HuH-7 (cell line): ENCODE data around the gene CHD9.

Experiments
- DNase-seq: peaks from one replicate; pipeline ENCODE4 v3.0.0; 2011; ENCODE audit warnings: low spot score

The CHD9 gene

GRCh38 chr16:53198933-53199332 lies 144.1 kb downstream of the CHD9 start:
- DNase-seq, result no peak

DNA sequence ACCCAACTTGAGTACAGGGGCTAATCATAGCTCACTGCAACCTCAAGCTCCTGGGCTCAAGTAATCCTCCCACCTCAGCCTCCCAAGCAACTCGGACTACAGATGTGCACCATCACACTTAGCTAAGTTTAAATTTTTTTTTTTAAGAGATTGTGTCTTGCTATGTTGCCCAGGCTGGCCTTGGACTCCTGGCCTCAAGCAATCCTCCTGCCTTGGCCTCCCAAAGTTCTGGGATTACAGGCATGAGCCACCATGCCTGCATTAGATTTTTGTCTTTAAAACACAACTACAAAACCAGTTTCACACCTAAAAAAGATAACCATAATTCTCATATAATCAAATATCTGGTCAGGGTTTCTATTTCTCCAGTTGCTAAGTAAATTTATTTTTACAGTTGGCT lies 147.1 kb downstream of the CHD9 start:
- no peak for DNase-seq

GRCh38 chr16:53202398-53202797 lies 147.6 kb downstream of the CHD9 start:
- DNase-seq, result no peak

DNA sequence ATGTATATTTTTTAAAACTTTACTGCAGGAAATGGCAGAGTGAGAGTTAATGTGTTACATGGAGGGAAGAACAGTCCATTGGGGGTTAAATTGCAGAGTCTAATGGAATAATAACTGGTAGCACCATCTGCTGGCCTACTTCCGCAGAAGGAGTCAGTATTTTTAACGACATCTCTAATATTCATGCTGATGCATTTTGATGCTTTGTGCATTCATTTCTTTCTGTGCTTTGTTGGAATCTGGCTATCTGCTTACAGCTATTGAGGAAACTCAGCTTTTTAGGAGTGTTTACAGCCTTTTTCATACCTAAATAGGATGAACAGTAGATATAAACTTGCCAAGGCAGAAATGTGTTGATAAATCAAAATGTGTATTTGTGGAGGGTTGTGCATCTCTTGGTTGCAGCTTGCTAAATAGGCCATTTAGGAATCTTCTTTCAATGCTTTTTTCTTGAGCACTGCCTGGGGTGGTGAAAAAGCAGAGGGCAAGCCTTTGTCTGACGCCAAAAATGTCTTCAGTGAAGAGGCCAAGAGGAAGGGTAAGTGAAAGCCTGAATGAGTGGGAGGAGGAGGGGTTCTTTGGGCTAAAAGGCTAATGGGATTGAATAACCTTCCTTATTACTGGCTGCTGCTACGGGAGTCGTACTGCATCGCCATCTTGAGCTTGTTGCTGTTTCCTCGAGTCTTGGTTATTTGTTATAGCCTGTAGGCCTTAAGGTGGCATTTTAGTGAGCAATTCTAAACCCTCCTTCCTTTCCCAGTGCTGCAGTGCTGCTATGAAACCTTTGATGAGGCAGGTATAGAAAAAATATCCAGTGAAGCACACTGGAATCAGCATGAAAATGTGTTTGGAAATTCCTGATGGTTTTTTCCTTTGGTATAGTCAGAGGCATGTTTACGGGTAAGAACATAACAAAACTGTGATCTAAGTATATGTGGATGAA lies 153.3 kb downstream of the CHD9 start:
- DNase-seq, result peak; percentile 22

GRCh38 chr16:53209429-53209828 lies 154.6 kb downstream of the CHD9 start:
- DNase-seq, result no peak

GRCh38 chr16:53209877-53210276 lies 155.1 kb downstream of the CHD9 start:
- no peak for DNase-seq

GRCh38 chr16:53211253-53211652 lies 156.5 kb downstream of the CHD9 start:
- no peak for DNase-seq

DNA sequence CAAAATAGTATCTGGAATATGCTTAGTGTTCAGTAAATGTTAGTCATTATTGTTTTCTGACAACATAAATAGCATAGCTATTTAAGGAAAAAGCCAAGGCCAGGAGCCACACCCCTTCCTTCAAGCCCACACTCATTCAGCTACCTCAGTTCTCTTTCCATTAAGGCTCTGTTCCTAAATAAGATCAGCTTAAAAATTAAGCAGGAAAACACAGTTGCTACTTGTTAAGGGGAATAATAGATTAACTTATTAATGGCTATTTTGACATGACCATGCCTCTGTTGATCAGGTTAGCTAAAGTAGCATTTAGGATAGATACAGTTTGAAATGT lies 158.1 kb downstream of the CHD9 start:
- DNase-seq, result no peak

DNA sequence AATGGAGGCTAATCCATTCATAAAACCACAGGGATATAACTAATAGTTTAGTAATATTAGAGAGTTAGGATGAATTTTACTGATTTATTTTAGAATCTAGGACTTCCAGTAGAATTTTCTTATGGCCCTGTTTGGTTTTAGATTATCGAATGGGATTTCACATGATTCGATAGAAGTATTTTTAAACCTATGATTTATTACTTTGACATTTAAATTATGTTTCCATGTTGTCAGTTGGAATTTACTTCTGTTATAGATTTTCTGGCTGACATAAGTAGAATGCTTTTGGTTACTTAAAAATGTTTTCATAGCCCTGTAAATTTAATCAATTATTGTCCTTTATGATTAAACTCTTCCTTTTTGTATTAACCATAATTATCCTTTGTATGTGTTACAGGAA lies 158.8 kb downstream of the CHD9 start:
- no peak for DNase-seq

- no peak for DNase-seq
These were observed 162.0 kb downstream of the CHD9 start for GRCh38 chr16:53216798-53217197.

DNA sequence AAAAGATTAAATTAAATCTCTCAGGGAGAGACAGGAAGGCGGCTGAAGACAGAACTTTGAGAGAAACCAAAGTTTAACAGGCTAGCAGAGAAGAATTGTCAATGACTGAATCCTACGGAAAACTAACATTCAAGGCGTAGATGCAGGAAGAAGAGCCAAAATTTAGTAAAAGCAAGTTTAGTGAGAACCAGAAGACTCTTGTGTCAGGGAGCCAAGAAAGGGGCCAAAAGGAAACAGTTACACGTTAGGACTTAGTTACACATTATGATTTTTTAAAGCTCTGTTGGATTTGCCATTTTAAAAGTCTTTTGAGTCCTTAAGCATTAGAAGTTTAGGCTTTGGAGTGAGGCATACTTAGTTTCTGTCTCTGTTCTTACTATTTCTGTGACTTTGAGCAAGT lies 164.6 kb downstream of the CHD9 start:
- no peak for DNase-seq

DNA sequence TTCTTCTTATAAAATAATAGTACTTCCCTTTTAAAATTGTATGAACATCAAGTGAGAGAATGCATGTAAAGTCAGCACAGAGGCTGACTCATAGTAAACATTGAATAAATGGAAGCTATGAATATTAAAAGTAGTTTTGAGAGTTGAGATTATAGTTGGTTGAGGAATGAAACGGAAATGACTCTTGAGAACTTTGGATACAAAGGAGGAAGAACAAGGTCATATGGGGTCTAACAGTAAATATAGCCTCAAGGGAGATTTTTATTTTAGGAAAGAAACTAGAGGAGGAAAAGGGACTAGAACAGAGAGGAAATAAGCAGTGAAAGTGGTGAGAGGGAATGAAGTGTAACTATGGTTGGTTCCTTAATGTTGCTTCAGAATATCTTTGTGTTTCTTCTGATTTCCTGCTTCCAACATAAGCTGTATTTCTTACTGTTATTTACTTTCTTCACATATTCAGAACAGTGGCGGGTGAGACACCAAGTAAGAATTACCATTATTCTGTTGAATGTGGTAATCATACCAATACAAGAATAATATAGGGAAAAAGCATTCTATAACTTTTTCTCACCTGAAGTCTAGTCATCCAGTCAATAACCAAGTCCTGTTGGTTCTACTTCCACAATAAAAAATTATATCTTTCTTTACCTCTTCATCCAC lies 165.1 kb downstream of the CHD9 start:
- no peak for DNase-seq

DNA sequence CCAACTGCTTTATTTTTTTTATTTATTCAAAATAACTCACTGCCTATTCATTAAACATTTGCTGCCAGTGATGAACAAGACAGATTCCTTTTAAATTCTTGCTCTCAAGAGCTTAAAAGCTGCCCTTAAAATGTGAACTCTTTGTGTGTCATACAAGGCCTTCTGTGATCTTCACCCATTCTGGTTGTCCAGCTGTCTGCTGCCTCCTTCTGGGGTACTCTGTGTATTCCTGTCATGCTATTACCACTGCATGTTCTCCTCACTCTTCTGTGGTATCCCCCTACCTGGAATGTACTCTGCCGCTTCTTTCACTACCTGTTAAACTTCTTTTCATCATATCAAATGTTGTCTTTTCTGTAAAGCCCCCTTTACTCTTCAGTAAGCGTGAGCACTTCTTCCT lies 165.8 kb downstream of the CHD9 start:
- DNase-seq, result no peak

DNA sequence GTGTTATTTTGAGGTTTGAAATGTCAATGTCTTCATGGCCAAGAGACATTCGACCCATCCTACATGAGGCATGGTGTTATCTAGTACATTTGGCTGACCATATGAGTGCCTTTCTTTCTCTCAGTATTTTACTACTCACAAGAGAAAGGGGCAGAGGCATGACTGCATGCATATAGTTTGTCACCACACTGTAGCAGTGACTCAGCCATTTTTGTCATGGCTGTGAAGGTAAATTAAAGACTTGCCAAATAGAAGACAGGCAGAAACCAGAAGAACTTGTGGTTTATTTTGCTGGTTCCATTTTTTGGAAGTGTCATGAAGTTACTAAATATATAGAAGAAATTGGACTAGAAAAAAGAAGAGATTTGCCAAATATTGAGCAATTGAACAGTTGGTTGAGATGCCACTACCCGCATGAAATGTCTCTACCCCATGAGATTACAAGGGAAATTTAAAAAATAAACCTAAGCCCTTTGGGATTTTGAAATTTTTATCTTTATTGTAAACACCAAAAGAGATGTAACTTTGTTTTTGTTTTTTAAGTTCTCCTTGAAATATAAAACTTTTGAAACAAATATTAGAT lies 170.3 kb downstream of the CHD9 start:
- DNase-seq, result no peak

GRCh38 chr16:53232826-53233529 lies 178.2 kb downstream of the CHD9 start:
- no peak for DNase-seq

DNA sequence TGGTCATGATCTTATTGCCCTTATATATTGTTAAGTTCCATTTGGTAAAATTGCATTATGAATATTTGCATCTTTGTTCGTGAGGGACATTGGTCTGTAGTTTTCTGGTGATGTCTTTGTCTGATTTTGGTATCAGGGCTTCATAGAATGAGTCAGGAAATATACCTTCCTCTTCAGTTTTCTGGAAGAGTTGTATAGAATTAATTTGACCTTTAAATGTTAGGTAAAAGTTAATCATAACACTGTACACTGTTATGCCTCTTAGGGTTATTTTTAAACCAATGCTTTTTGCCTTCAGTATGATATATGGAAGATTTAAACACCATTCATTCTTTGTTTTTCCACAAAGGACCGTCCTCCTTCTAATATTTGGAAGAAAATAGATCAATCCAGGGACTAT lies 180.0 kb downstream of the CHD9 start:
- DNase-seq, result no peak

GRCh38 chr16:53235851-53236250 lies 181.1 kb downstream of the CHD9 start:
- no peak for DNase-seq

- DNase-seq, result no peak
These were observed 194.5 kb downstream of the CHD9 start for GRCh38 chr16:53249331-53249730.

GRCh38 chr16:53257001-53257400 lies 202.2 kb downstream of the CHD9 start:
- DNase-seq, result no peak

DNA sequence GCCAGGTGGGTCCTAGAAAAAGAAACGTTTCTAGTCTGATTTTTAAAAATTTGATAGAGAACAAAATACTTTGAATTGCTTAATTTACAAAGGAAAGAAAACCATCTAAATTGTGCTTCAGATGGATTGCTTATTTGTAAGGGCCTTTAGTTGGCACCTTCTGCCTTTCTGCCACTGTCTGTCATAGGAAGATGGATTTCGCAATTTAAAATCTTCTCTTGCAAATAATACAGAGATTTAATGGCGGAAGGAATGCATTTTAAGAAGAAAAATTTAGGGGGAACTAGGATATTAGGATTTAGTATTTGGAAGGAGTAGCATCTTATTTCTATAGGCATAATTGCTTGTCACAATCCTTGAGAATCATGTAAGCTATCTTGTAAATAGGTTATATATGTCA lies 204.0 kb downstream of the CHD9 start:
- DNase-seq, result no peak

GRCh38 chr16:53261276-53261675 lies 206.5 kb downstream of the CHD9 start:
- DNase-seq, result no peak

- no peak for DNase-seq
These were observed 207.9 kb downstream of the CHD9 start for GRCh38 chr16:53262645-53263044.

DNA sequence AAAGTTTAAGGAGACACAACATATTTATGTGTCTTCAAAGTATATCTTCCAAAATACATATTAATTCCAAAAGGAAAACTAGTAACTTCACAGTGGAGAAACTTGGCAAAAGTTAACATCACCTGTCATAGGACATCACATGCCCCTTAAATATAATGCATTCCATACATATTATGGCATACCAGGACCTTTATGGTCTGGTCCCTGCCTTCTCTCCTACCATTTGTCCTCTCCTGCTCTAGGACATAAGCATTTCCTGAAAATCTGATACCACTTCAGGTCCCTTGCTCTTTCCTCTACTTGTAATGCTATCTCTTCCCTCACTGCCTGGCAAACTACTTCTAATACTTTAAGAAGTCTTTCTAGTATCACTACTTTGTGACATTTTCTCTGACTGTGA lies 211.4 kb downstream of the CHD9 start:
- no peak for DNase-seq
